Stimulated activated memory B cell treated with anti-CD40 and anti-IgM and Interleukin-4, amounts not matched to agents 10 μg/mL and 1 μg/mL and 100 μg/mL, for 72 hours (primary cell): Measurements from ENCODE around the gene SPATS2L.

Experiments
- ATAC-seq: fragments of 150-1000 bp; cut with Tn5 transposase; 2 replicates; pipeline ENCODE4 v1.10.0; 2021
- H3K27ac Mint-ChIP-seq: one replicate; pipeline ENCODE4 v1.8.0; 2022; ENCODE audit warnings: mild to moderate bottlenecking, mixed read lengths
- H3K27me3 Mint-ChIP-seq: one replicate; pipeline ENCODE4 v1.8.0; 2022; ENCODE audit warnings: mixed read lengths
- H3K36me3 Mint-ChIP-seq: one replicate; pipeline ENCODE4 v1.8.0; 2022; ENCODE audit warnings: mixed read lengths
- H3K4me1 Mint-ChIP-seq: one replicate; pipeline ENCODE4 v1.8.0; 2022; ENCODE audit warnings: mixed read lengths
- H3K4me3 Mint-ChIP-seq: one replicate; pipeline ENCODE4 v1.8.0; 2022; ENCODE audit warnings: mild to moderate bottlenecking, moderate library complexity, mixed read lengths
- H3K9me3 Mint-ChIP-seq: one replicate; pipeline ENCODE4 v1.8.0; 2022; ENCODE audit warnings: mixed read lengths

The SPATS2L gene

DNA sequence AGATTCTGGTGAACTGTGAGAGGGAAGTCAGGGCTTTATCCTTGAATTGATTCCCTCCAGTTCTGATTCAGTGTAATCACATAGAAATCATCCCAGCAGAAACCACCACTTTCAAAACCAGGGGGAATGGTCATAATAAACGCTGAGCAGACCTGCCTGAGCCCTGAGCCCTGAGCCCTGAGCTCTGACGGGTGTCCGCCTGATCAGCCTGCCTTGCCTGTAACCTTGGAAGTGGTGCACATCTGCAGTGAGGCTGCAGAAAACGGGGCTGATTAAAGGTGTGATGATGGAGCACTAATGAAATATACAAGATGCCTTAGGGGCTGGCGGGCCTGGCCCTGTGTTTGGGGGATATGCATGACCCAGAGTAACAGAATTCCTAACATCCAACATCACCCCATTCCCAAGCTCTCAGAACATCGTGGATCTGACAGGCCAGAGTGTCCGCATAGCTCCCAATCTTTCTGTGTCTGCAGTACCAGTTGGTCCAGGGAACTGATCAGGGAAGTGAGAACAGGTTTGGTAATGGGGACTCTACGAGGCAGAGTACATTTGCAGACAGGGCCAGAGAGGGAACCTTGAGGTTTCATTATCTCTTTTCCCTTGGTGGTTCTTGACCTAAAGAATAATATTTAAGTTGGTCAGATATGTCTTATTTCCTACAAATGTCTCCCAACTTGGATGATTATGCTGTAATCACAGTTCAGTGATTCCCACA is 165.6 kb downstream of the SPATS2L start:
- peaks cover 28% of the 10 kb centered on the region for H3K4me1 Mint-ChIP-seq
- H3K27ac Mint-ChIP-seq, result peak overlapping the region; percentile 25
- H3K9me3 Mint-ChIP-seq, result no peaks in the 10 kb centered on the region
- no peaks in the 10 kb centered on the region for H3K36me3 Mint-ChIP-seq
- no peaks in the 10 kb centered on the region for H3K27me3 Mint-ChIP-seq
- peak; percentile 58 for ATAC-seq
- no peak overlapping the region for H3K4me3 Mint-ChIP-seq

- Mint-ChIP-seq H3K4me1 (peaks cover 27% of the 10 kb centered on the region), H3K27ac (no peak overlapping the region), H3K36me3 (no peaks in the 10 kb centered on the region)
Measured at GRCh38 chr2:200472853-200473464, 166.5 kb downstream of the SPATS2L start.

GRCh38 chr2:200475795-200476194 is 169.3 kb downstream of the SPATS2L start:
- H3K4me1 Mint-ChIP-seq, result peaks cover 20% of the 10 kb centered on the region
- no peaks in the 10 kb centered on the region for H3K36me3 Mint-ChIP-seq
- no peaks in the 10 kb centered on the region for H3K27me3 Mint-ChIP-seq
- no peak overlapping the region for H3K4me3 Mint-ChIP-seq
- no peak overlapping the region for H3K27ac Mint-ChIP-seq
- no peak for ATAC-seq
- H3K9me3 Mint-ChIP-seq, result no peaks in the 10 kb centered on the region

More at GRCh38 chr2:200472853-200473464, 166.5 kb downstream of the SPATS2L start:
- no peaks in the 10 kb centered on the region for H3K27me3 Mint-ChIP-seq
- H3K9me3 Mint-ChIP-seq, result no peaks in the 10 kb centered on the region
- no peak for ATAC-seq
- H3K4me3 Mint-ChIP-seq, result no peak overlapping the region

GRCh38 chr2:200476836-200477235 is 170.3 kb downstream of the SPATS2L start:
- no peaks in the 10 kb centered on the region for H3K9me3 Mint-ChIP-seq
- H3K36me3 Mint-ChIP-seq, result no peaks in the 10 kb centered on the region
- no peak for ATAC-seq
- H3K4me3 Mint-ChIP-seq, result no peak overlapping the region
- no peaks in the 10 kb centered on the region for H3K27me3 Mint-ChIP-seq
- peaks cover 10% of the 10 kb centered on the region for H3K4me1 Mint-ChIP-seq
- H3K27ac Mint-ChIP-seq, result no peak overlapping the region

- Mint-ChIP-seq H3K36me3 (no peaks in the 10 kb centered on the region), H3K27me3 (peaks cover under 1% of the 10 kb centered on the region), H3K4me3 (no peak overlapping the region), H3K4me1 (peaks cover 4% of the 10 kb centered on the region), H3K9me3 (no peaks in the 10 kb centered on the region), H3K27ac (no peak overlapping the region)
- ATAC-seq, result no peak
Measured at GRCh38 chr2:200477667-200478131, 171.2 kb downstream of the SPATS2L start.

GRCh38 chr2:200479692-200480265 is 173.3 kb downstream of the SPATS2L start:
- H3K4me1 Mint-ChIP-seq, result no peaks in the 10 kb centered on the region
- no peak overlapping the region for H3K4me3 Mint-ChIP-seq
- H3K27me3 Mint-ChIP-seq, result peaks cover 15% of the 10 kb centered on the region
- H3K36me3 Mint-ChIP-seq, result no peaks in the 10 kb centered on the region
- H3K9me3 Mint-ChIP-seq, result no peaks in the 10 kb centered on the region
- H3K27ac Mint-ChIP-seq, result no peak overlapping the region
- no peak for ATAC-seq

GRCh38 chr2:200482194-200482593 is 175.7 kb downstream of the SPATS2L start:
- Mint-ChIP-seq H3K27me3 (peaks cover 15% of the 10 kb centered on the region), H3K4me3 (no peak overlapping the region)

GRCh38 chr2:200483729-200484198 is 177.3 kb downstream of the SPATS2L start:
- Mint-ChIP-seq H3K27ac (no peak overlapping the region), H3K4me1 (no peaks in the 10 kb centered on the region), H3K36me3 (peaks cover 5% of the 10 kb centered on the region), H3K4me3 (no peak overlapping the region), H3K9me3 (no peaks in the 10 kb centered on the region), H3K27me3 (peaks cover 15% of the 10 kb centered on the region)
- ATAC-seq, result peak; percentile 54

More at GRCh38 chr2:200482194-200482593, 175.7 kb downstream of the SPATS2L start:
- Mint-ChIP-seq H3K9me3 (no peaks in the 10 kb centered on the region), H3K4me1 (no peaks in the 10 kb centered on the region), H3K36me3 (no peaks in the 10 kb centered on the region), H3K27ac (no peak overlapping the region)
- no peak for ATAC-seq

- peaks cover 12% of the 10 kb centered on the region for H3K36me3 Mint-ChIP-seq
- H3K4me3 Mint-ChIP-seq, result no peak overlapping the region
- peaks cover 15% of the 10 kb centered on the region for H3K27me3 Mint-ChIP-seq
- H3K9me3 Mint-ChIP-seq, result no peaks in the 10 kb centered on the region
- no peaks in the 10 kb centered on the region for H3K4me1 Mint-ChIP-seq
- H3K27ac Mint-ChIP-seq, result no peak overlapping the region
- ATAC-seq, result no peak
Measured at GRCh38 chr2:200484934-200485333, 178.4 kb downstream of the SPATS2L start.

- H3K36me3 Mint-ChIP-seq, result peaks cover 28% of the 10 kb centered on the region
- H3K27me3 Mint-ChIP-seq, result peaks cover 15% of the 10 kb centered on the region
- H3K4me3 Mint-ChIP-seq, result no peak overlapping the region
- no peaks in the 10 kb centered on the region for H3K9me3 Mint-ChIP-seq
- no peaks in the 10 kb centered on the region for H3K4me1 Mint-ChIP-seq
- ATAC-seq, result no peak
- no peak overlapping the region for H3K27ac Mint-ChIP-seq
Measured at GRCh38 chr2:200486529-200486928, 180.0 kb downstream of the SPATS2L start.

DNA sequence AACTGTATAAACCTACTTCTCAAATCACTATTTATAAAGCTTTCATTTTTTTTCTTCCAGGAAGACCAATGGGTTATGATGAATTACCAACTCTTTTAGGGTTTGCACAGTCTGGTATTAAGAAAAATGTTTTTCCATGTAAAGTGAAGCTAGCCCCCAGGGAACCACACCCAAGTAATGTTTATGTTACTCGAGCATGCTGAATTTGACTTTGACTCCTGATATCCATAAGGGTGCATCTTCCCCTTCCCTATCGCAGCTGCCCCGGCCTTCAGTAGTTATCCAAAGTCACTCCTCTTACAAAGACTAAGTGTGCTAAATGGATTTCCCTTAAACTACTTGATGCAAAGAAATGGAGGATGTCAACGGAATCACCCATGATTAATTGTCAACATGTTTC is 181.7 kb downstream of the SPATS2L start:
- peaks cover 10% of the 10 kb centered on the region for H3K27me3 Mint-ChIP-seq
- no peak overlapping the region for H3K4me3 Mint-ChIP-seq
- H3K36me3 Mint-ChIP-seq, result peaks cover 41% of the 10 kb centered on the region
- no peaks in the 10 kb centered on the region for H3K4me1 Mint-ChIP-seq
- ATAC-seq, result no peak
- H3K27ac Mint-ChIP-seq, result no peak overlapping the region
- H3K9me3 Mint-ChIP-seq, result no peaks in the 10 kb centered on the region

- Mint-ChIP-seq H3K4me1 (no peaks in the 10 kb centered on the region), H3K27me3 (no peaks in the 10 kb centered on the region), H3K4me3 (no peak overlapping the region), H3K9me3 (no peaks in the 10 kb centered on the region), H3K27ac (no peak overlapping the region), H3K36me3 (peaks cover 58% of the 10 kb centered on the region)
- no peak for ATAC-seq
Measured at GRCh38 chr2:200490001-200490400, 183.5 kb downstream of the SPATS2L start.

DNA sequence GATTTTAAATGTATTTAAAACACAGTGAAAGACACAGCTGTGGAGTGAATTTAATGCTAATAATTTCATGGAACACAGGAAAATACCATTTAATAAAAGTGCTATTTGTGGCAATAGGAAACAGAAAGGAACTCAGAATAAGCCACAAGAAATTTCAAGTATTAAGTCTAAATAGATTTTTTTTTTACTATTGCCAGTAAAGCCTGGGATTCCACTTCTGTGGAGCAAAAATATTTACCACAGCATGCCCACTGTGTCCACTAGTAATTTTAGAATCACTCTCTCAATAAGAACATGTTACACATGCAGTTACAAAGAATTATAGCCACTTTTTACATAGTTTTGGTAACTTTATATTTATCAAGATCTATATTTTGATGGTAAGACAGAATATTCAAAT is 186.2 kb downstream of the SPATS2L start:
- no peaks in the 10 kb centered on the region for H3K9me3 Mint-ChIP-seq
- no peak for ATAC-seq
- no peaks in the 10 kb centered on the region for H3K4me1 Mint-ChIP-seq
- no peaks in the 10 kb centered on the region for H3K27me3 Mint-ChIP-seq
- H3K36me3 Mint-ChIP-seq, result peaks cover 73% of the 10 kb centered on the region
- no peak overlapping the region for H3K4me3 Mint-ChIP-seq
- no peak overlapping the region for H3K27ac Mint-ChIP-seq

DNA sequence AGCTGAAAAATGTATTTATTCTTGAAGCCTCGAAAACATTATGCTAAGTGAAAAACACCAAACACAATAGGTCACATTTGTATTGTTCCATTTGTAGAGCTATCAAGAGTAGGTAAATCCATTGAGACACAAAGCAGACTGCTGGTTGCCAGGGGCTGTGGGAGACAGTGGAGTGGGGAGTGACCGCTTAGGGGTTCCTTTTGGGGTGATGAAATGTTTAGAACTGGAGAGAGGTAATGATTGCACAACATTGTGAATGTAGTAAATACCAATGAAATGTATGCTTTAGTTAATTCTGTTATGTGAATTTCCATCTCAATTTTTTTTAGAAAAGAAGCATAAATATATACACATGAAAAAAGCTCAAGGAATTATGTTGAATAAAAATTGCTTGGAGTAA is 187.6 kb downstream of the SPATS2L start:
- Mint-ChIP-seq H3K36me3 (peaks cover 80% of the 10 kb centered on the region), H3K4me3 (no peak overlapping the region), H3K27ac (no peak overlapping the region)

DNA sequence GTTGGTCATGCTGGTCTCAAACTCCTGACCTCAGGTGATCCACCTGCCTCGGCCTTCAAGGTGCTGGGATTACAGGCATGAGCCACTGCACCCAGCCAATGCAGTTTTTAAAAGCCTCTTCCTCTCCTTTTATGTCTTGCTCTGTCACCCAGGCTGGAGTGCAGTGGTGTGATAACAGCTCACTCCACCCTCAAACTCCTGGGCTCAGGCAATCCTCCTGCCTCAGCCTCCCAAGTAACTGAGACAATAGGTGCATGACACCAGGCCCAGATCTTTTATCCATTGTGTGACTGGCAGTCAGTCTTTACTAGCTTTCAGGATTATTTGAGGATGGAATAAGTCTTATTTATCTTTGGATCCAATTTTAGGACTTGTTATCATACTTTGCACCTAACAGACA is 190.2 kb downstream of the SPATS2L start:
- no peaks in the 10 kb centered on the region for H3K27me3 Mint-ChIP-seq
- ATAC-seq, result no peak
- no peak overlapping the region for H3K4me3 Mint-ChIP-seq
- no peaks in the 10 kb centered on the region for H3K9me3 Mint-ChIP-seq
- peaks cover 61% of the 10 kb centered on the region for H3K36me3 Mint-ChIP-seq
- H3K27ac Mint-ChIP-seq, result no peak overlapping the region
- no peaks in the 10 kb centered on the region for H3K4me1 Mint-ChIP-seq

More for the DNA sequence above, 187.6 kb downstream of the SPATS2L start:
- no peak for ATAC-seq
- no peaks in the 10 kb centered on the region for H3K4me1 Mint-ChIP-seq
- H3K27me3 Mint-ChIP-seq, result no peaks in the 10 kb centered on the region
- H3K9me3 Mint-ChIP-seq, result no peaks in the 10 kb centered on the region
